Fibroblast of skin of scalp (primary cell): ENCODE measurements around the gene C17orf114.

Experiments used
- DNase-seq: peaks from one replicate; pipeline ENCODE4 v3.0.0-alpha.2; 2013

The C17orf114 gene

GRCh38 chr17:4786106-4786511 is 16.0 kb downstream of the C17orf114 start, which contains the start of gene VMO1:
TSS of gene VMO1 (minus strand) at chr17:4786364. CDS start at chr17:4786352, 12 bp downstream.
- DNase-seq = no peak

- no peak for DNase-seq
These were observed 16.6 kb downstream of the C17orf114 start for GRCh38 chr17:4785311-4786105.

DNA sequence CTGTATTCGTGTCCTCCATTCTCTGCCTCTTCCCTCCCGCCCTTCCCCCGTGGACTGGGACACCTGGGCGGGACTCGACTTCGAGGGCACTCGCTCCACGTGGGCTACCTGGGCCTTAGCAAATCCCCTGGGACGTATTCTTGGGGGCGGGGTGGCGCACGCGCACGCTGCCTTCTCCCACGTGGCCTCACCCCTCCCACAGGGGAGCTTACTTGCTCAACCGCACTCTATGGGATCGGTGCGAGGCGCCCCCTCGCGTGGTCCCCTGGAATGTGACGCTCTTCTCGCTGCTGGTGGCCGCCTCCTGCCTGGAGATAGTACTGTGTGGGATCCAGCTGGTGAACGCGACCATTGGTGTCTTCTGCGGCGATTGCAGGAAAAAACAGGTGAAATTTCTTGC is 19.5 kb downstream of the C17orf114 start:
- DNase-seq = no peak

DNA sequence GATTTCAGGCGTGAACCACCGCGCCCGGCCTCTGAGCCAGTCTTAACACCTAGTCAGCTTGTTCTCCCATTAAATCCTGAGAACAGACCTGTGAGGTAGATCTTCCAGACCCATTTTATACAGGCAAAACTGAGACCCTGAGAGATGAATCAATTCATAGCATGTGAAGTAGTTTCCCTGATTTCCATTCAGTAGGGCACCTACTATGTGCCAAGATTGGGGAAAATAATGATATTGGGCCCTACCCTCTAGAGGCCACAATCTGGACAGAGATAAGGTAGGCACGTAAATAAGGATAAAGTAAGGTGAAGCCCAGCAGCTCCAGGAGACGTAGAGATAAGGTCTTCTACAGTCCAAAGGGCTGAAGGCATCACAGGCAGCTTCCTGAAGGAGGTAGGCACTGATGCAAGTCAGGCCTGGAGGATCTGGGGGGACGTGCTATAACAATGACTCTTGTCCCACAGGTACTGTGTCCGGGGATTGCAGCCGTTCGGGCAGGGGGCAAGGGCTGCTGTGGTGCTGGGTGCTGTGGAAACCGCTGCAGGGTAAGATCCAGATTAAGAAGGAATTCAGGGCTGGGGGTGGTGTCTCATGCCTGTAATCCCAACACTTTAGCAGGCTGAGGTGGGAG is 21.7 kb downstream of the C17orf114 start:
- no peak for DNase-seq

- no peak for DNase-seq
These were observed 24.0 kb downstream of the C17orf114 start for GRCh38 chr17:4777969-4778760.

DNA sequence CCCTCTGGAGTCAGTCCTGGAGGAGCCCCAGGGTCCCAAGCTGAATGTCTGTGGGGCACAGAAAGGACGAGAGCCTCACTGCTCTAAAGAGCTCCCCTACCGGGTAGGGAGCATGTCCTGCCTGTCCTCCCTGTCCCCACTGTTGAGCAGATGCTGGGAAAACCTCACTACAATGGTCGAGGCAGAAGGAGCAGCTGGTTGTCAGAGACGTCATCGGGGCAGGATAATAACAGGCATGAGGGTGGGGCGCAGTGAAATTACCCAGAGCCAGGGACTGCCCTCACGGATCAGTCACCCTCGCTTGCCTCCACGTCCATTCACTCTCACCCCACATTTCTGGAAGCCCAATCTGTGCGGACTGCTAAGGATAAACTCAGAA is 29.9 kb downstream of the C17orf114 start:
- no peak for DNase-seq

DNA sequence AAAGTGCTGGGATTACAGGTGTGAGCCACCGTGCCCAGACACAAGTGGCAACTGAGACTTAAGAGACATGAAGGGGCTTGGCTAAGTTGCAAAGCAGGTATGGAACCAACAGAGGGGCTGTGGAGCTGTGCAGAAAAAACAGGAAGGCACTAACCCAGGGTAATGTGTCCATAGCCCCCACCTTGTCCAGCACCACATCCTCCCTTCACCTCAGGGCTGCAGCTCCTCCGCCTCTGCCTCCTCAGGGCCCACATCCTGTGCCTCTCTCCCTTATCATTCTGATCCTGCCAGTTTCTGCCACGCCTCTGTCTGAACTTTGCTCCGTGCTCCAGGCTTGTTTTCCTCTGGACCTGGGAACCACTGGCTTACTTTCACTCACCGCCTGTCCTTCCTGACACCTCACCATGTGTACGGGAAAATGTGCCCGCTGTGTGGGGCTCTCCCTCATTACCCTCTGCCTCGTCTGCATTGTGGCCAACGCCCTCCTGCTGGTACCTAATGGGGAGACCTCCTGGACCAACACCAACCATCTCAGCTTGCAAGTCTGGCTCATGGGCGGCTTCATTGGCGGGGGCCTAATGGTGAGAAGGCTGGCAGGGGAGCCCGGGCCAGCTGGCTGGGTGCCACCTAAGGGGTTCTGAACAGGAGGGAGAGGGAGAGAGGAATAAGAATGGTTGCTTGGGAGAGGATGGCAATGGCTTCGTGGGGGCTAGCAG is 30.5 kb downstream of the C17orf114 start, which contains the start of gene TM4SF5:
Gene TM4SF5 (plus strand): TSS at position 368 of the 716 bp plus-strand sequence. CDS start 37 bp downstream, at position 405.
- DNase-seq = no peak

GRCh38 chr17:4769628-4770027 is 32.5 kb downstream of the C17orf114 start:
- no peak for DNase-seq

- DNase-seq = no peak
These were observed 33.8 kb downstream of the C17orf114 start for GRCh38 chr17:4768298-4768697.

DNA sequence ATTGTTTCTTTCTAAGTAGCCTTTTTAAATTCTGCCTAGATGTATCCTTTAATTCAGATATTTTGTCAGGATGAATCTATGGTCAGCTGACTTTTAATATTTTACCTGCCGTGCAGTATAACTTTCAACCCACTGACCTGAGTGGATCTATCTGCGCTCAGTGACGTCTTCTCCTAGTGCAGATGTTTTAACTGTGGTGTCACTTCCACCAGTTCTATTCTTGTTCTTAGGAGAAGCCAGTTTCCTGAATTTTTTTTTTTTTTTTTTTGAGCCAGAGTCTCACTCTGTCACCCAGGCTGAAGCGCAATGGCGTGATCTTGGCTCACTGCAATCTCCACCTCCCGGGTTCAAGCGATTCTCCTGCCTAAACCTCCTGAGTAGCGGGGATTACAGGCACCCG is 35.4 kb downstream of the C17orf114 start:
- no peak for DNase-seq

DNA sequence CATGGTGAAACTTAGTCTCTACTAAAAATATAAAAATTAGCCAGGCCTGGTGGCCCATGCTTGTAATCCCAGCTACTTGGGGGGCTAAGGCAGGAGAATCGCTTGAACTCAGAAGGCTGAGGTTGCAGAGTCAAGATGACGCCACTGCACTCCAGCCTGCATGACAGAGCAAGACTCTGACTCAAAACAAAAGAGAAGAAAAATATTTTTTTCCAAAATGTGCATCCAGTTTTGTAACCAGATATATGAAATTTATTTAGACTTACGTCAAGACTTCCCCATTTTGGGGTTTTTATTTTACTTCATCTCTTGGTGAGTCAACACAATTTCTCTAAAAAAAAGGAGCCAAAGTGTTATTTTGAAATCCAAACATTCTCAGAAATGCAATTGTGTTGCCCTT is 35.9 kb downstream of the C17orf114 start:
- no peak for DNase-seq

GRCh38 chr17:4764595-4764994 is 37.5 kb downstream of the C17orf114 start:
- no peak for DNase-seq

GRCh38 chr17:4759776-4760236 is 42.3 kb downstream of the C17orf114 start:
- no peak for DNase-seq

- DNase-seq = no peak
These were observed 48.7 kb downstream of the C17orf114 start for GRCh38 chr17:4753392-4753791.

GRCh38 chr17:4751932-4752331 is 50.2 kb downstream of the C17orf114 start:
- DNase-seq = no peak
